Measurements from ENCODE around the gene ZNF710. TPM values are rescaled to one million over a fixed set of nuclear protein-coding genes. Genes with fewer than 3 reads are reported as not detected.

Gene ZNF710
- total and polyA plus RNA-seq, 2 of the 8 experiments (the other 6 are each of a cell fraction or from before 2014, with no cell fraction given), result 10.5 to 24.0 TPM

- H3K4ac ChIP-seq (replicated peaks; ENCODE audit: insufficient read length, low read depth, low read length), result no peak overlapping the region
- TF ChIP-seq RFX5 (IDR thresholded peaks at IDR 0.05; ENCODE audit: borderline replicate concordance, low read depth, low read length) (no peak), SIX5 (IDR thresholded peaks at IDR 0.05; ENCODE audit: low read depth, low read length) (no peak), NANOG (IDR thresholded peaks at IDR 0.05; ENCODE audit: insufficient read depth, low read depth, low read length, poor library complexity, severe bottlenecking) (no peak), HDAC2 (IDR thresholded peaks at IDR 0.05; ENCODE audit: borderline replicate concordance in 1 of 2, low read depth in 2 of 2, low read length in 2 of 2) (no peak), ATF2 (IDR thresholded peaks at IDR 0.05; ENCODE audit: low read length) (no peak), HDAC6 (IDR thresholded peaks at IDR 0.05; ENCODE audit: low read depth, low read length) (no peak), TBP (IDR thresholded peaks at IDR 0.05; ENCODE audit: low read depth, low read length) (no peak), JUND (IDR thresholded peaks at IDR 0.05; ENCODE audit: low read length) (no peak), POLR2A (IDR thresholded peaks at IDR 0.05; ENCODE audit: control extremely low read depth in 1 of 2, low read depth in 2 of 2, low read length in 2 of 2) (no peak), TAF7 (optimal IDR thresholded peaks at IDR 0.05; ENCODE audit: borderline replicate concordance, low read depth, low read length) (no peak)
Measured at GRCh38 chr15:90055182-90055581, 54.1 kb downstream of the ZNF710 start.

More at GRCh38 chr15:90055182-90055581, 54.1 kb downstream of the ZNF710 start:
- Histone ChIP-seq H3K4me2 (ENCODE audit: insufficient read depth in 1 of 2, low read depth in 2 of 2, low read length in 2 of 2) (0 out of 4 replicates have a peak overlapping the region, but pooled peaks of 1 of the 2 experiments have one; percentile 14), H3K14ac (ENCODE audit: insufficient read length) (no peak overlapping the region), H3K36me3 (ENCODE audit: control insufficient read depth in 2 of 4, insufficient read depth in 4 of 4, low read length in 3 of 4) (no peaks in the 10 kb centered on the region), H3K27me3 (replicated peaks in 1 of 4; ENCODE audit: control insufficient read depth in 3 of 4, extremely low read depth in 1 of 4, insufficient read depth in 3 of 4, low read length in 3 of 4) (no peaks in the 10 kb centered on the region), H2BK15ac (ENCODE audit: low read length) (0 out of 2 replicates have a peak overlapping the region, but pooled peaks have one; percentile 61), H3K79me1 (ENCODE audit: low read depth, low read length) (peaks cover 16% of the 10 kb centered on the region), H3K23ac (ENCODE audit: insufficient read length) (no peak overlapping the region), H4K91ac (replicated peaks; ENCODE audit: insufficient read length, low read length) (peak overlapping the region; percentile 45), H3K9me3 (ENCODE audit: insufficient read depth in 2 of 2, low read depth in 1 of 2, low read length in 1 of 2) (no peaks in the 10 kb centered on the region; a peak in 1 of 4 replicates), H3K18ac (ENCODE audit: extremely low read depth, low read length) (peak overlapping the region; percentile 60; the same call in 1 of the 2 replicates), H2BK120ac (replicated peaks; ENCODE audit: low read depth, low read length) (no peak overlapping the region), H4K5ac (ENCODE audit: insufficient read length, low read depth, low read length) (no peak overlapping the region), H3K4me3 (ENCODE audit: extremely low read depth in 1 of 4, insufficient read depth in 2 of 4, low read depth in 3 of 4, low read length in 4 of 4) (no peak overlapping the region), H3K79me2 (ENCODE audit: control insufficient read depth in 1 of 2, insufficient read depth in 2 of 2, low read length in 2 of 2) (0 out of 4 replicates have a peak, but pooled peaks cover 0 to 2% of the 10 kb centered on the region in 2 experiments), H2AFZ (ENCODE audit: low read length) (no peak overlapping the region), H4K8ac (ENCODE audit: extremely low read depth, insufficient read depth, low read length) (no peak overlapping the region), H3K4me1 (replicated peaks in 1 of 4; ENCODE audit: control insufficient read depth in 3 of 4, insufficient read depth in 4 of 4, low read length in 3 of 4) (peaks cover 3 to 27% (median 9%) of the 10 kb centered on the region in 4 experiments), H3K23me2 (ENCODE audit: low read depth, low read length) (no peaks in the 10 kb centered on the region), H2AK5ac (ENCODE audit: low read depth, low read length) (0 out of 2 replicates have a peak overlapping the region, but pooled peaks have one; percentile 65), H4K20me1 (replicated peaks in 1 of 2; ENCODE audit: control insufficient read depth in 1 of 2, insufficient read depth in 2 of 2, low read length in 2 of 2) (no peaks in the 10 kb centered on the region), H2BK12ac (ENCODE audit: low read depth, low read length) (peak overlapping the region; percentile 33; the same call in 1 of the 2 replicates), H3K9ac (replicated peaks in 1 of 4; ENCODE audit: extremely low read depth in 1 of 4, low read depth in 3 of 4, low read length in 3 of 4) (no peak overlapping the region), H3K56ac (replicated peaks; ENCODE audit: insufficient read length, low read depth, low read length) (no peak overlapping the region), H2BK5ac (ENCODE audit: low read depth, low read length) (no peak overlapping the region; the same call in 1 of the 2 replicates), H3K27ac (ENCODE audit: low read depth, low read length) (no peak overlapping the region), H2BK20ac (ENCODE audit: low read length) (peak overlapping the region; percentile 61; the same call in 1 of the 2 replicates)
- 93% methylated on average over 7 of the region's 7 CpGs; no CpG with 5 or more reads in 1 of the 2 experiments for WGBS, 2 experiments (ENCODE audit: extremely low coverage in 1 of 2, insufficient coverage in 1 of 2, insufficient read length in 1 of 2, insufficient replicate concordance in 2 of 2, low coverage in 1 of 2, low lambda C conversion rate in 2 of 2, missing lambda C conversion rate in 1 of 2)
- ChIA-PET CTCF (ENCODE audit: partially characterized antibody) (interaction anchor here (0.6 to 2.9 kb wide), 7 partner anchors 8 to 317 kb away, joined by 3 to 13 read pairs (median 3); no protein-coding TSS in a partner anchor), POLR2A (ENCODE audit: partially characterized antibody) (interaction anchor here (1.2 to 1.8 kb wide), 4 partner anchors 10 to 47 kb away, joined by 3 to 5 read pairs (median 4); partner anchors contain the start of gene IDH2)
- DNase-seq (ENCODE audit: low read depth in 1 of 2, low spot score in 2 of 2) (no peak), FAIRE-seq (no peak)

Measured in H1 (cell line).